ENCODE measurements around the gene PLEKHN1.
"Not testable (repeated sequence)": the region's sequence is repeated elsewhere in the genome, so short reads cannot be mapped to it uniquely, and the experiment has no call there.

The PLEKHN1 gene

DNA sequence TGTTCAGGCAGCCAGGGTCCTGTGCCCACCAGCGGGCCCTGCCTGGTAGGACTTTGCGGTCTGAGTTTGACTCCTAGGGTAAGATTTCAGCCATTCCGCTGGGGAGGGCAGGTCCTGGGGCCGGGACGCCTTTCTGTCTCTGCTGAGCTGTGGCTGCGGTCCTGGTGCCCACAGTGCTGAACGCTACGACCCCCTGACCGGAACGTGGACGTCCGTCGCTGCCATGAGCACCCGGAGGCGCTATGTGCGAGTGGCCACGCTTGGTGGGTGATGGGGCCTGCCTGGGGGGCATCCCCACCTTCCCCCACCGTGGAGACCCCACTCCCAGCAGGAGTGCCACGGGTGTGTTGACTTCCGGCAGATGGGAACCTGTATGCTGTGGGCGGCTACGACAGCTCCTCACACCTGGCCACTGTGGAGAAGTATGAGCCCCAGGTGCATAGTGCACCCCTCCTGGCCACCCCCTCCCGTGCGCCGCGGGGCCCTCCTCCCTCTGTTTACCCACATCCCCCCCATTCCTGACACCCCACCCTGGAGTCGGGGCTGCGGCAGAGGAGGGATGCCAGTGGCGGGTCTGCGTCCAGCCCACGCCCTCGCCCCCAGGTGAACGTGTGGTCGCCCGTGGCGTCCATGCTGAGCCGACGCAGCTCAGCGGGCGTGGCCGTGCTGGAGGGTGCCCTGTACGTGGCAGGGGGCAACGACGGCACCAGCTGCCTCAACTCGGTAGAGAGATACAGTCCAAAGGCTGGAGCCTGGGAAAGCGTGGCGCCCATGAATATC lies 2.3 kb upstream of the PLEKHN1 start:
- no peak for DNase-seq

DNA sequence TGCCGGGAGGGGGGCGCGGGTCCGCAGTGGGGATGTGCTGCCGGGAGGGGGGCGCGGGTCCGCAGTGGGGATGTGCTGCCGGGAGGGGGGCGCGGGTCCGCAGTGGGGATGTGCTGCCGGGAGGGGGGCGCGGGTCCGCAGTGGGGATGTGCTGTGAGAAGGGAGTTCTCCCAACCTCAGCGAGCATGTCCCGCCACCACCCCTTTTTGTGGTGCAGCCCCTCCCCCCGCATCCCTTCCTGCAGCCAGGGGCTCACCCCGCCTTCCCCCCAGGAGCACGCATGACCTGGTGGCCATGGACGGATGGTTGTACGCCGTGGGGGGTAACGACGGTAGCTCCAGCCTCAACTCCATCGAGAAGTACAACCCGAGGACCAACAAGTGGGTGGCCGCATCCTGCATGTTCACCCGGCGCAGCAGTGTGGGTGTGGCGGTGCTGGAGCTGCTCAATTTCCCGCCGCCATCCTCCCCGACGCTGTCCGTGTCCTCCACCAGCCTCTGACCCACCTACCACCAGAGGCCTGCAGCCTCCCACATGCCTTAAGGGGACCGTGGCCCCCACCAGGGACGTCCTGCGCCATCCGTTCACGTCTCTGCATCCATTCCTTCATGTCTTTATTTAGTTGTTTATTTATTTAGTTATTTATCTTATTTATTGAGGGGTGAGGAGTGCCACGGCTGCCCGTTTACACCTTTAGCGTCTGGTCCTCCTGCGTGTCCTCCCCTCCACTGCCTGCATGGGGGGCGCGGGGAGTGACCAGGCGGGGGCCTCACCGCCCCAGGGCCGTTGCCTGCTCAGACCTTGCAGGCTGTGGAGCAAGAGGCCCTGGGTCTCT lies 1.4 kb upstream of the PLEKHN1 start:
- DNase-seq, result no peak

DNA sequence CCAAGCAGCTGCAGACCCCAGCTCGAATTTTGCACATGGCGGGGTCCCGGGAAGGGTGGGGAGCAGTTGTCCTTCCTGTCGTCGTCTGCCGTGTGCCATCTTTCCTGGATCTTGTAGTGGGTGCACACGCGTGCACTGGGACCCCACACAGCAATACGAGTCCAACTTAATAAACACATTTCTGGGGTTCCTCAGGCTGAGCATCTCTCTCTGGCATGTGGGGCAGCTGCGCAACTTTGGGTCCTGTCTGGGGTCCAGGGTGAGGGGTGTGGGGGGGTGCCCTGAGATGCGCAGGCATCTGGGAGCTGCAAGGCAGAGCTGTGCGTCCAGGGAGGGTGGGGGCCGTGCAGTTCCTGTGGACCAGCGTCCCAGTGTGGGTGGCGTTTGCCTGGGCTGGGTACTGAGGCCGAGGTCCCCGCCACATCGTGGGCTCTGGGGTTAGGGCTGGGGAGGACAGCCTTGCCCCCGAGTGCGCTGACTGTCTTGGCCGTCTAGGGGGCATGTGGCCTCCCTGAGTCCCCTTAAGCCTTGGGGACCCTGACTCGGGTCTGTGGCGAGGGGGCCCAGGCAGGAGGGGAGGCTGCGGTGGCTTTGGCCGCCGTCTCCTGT lies 652 bp upstream of the PLEKHN1 start:
- DNase-seq, result no peak

DNA sequence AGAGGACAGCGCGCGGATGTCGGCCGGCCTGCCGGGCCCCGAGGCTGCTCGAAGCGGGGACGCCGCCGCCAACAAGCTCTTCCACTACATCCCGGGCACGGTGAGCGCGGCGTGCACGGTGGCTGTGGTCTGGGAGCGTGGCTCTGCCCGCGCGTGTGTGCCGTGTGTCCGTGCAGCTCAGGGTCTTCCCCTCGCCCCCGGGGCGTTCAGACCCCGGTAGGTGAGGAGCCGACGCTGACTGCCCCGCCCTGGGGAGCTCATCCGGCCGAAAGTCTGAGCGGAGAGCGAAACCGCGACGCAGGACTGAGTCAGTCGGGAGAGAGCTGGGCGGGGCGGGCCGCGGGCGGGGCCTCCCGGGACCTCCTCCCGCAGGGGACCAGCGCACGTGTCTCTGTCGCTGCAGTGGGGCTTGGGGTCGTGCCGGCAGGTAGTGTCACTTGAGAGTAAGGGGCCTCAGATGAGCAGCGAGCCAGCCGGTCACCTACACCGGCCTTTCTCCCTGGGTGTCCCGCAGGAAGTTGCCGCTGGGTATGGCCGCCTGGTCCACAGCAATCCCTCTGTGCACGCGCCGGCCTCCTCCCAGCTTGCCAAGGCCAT lies 520 bp downstream of the PLEKHN1 start:
- DNase-seq, result no peak

DNA sequence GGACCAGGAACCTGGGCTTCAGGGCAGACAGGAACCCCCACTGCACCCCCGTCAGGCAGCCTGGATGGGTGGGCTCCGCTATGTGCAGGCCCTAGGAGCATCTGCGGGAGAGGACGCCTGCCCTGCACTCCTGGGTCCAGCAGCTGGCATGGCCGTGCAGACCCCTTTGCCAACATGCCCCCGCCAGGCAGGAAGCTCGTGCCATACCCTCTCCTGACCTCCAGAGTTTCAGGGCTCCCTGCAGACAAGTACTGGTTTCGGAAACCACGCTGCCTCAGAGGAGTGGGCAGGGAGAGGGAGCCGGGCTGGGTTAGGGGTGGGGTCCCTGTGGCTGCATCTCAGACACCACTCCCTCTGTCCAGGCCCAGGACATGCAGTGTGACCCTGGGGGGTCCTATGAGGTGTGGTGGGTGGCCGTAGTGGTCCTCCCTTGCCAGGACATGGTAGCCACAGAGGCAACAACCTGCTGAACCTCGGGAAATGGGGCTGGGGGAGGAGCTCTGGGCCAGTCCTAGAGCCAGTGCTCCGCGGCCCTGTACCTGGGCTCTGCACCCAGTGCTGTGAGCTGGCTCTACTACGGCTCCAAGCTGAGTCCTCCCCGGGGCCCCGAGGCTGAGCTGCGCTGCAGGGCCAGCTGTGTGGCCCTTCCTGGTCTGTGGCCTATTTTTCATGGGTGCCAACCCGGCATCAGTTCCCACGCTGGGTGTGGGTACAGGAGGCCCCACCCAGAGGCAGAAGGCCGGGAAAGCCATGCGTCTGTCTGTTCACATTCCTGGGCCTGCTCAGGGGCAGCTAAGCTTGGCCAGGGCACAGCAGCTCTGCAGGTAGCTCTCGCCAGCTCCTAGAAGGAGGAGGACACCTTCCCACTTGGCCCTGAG lies 1.4 kb downstream of the PLEKHN1 start:
- DNase-seq, result no peak

DNA sequence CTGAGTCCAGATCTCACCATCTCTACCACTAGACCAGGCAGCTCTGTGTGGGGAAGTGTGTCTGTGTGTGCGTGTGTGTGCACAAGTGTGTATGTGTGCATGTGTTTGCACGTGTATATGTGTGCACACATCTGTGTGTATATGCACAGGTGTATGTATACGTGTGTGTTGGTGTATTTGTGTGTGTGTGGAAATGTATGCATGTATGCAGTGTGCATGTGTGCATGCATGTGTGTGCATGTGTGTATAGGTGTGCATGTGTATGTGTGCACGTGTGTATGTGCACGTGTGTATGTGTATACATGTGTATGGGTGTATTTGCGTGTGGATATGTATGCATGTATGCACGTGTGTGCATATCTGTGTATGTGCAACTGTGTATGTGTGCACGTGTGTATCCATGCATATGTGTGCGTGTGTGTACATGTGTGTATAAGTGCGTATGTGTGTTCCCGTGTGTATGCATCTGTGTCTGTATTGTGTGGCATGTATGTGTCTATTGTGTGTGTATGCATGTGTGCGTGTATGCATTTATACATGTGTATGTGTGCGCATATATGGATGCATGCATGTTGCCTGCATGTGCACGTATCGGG lies 3.1 kb downstream of the PLEKHN1 start:
- no peak for DNase-seq

DNA sequence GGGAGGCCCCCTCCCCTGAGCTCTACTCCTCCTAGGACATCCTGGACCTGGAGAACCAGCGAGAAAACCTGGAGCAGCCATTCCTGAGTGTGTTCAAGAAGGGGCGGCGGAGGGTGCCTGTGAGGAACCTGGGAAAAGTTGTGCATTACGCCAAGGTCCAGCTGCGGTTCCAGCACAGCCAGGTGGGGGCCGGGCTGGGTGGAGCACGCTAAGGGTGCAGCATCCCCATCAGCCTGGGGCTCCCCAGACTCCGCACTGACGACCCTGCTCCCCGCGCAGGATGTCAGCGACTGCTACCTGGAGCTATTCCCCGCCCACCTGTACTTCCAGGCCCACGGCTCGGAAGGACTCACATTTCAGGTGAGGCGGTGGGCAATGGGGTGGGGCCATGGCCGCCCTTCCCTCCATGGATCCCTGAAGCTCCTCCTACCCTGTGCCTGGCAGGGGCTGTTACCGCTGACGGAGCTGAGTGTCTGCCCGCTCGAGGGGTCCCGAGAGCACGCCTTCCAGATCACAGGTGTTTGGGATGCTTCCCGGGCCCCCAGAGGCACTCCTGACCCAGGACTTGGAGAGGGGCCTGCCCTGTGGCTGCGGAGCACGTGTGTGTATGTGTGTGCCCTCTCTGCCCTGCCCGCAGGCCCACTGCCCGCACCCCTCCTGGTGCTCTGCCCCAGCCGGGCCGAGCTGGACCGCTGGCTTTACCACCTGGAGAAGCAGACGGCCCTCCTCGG lies 4.1 kb downstream of the PLEKHN1 start:
- DNase-seq, result no peak

DNA sequence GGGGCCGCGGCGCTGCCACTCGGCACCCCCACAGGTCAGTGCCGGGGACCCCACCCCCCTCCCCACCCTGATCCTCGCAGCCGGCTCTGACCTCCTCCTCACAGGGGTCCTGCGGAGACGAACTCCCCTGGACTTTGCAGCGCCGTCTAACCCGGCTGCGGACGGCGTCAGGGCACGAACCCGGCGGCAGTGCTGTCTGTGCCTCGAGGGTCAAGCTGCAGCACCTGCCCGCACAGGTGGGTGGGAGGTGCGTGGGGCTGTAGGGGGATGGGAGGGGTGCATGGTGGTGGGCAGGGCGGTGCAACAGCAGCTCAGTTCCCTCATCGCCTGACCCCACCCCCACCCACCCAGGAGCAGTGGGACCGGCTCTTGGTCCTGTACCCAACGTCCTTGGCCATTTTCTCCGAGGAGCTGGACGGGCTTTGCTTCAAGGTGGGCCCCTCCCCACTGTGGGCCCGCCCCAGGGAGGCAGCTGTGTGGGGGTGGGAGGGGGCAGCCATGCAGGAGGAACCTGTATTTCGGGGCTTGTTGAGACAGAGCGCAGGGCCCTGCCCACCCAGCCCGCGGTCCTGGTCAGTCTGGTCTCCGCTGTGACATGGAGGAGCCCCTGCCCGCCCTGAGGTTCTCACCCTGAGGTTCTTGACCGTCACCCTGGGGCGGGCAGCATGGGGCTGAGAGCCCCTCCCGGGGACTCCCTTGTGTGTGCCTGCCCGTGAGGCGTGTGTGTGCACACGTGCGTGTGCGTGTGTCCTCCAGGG lies 4.9 kb downstream of the PLEKHN1 start:
- DNase-seq, result no peak

DNA sequence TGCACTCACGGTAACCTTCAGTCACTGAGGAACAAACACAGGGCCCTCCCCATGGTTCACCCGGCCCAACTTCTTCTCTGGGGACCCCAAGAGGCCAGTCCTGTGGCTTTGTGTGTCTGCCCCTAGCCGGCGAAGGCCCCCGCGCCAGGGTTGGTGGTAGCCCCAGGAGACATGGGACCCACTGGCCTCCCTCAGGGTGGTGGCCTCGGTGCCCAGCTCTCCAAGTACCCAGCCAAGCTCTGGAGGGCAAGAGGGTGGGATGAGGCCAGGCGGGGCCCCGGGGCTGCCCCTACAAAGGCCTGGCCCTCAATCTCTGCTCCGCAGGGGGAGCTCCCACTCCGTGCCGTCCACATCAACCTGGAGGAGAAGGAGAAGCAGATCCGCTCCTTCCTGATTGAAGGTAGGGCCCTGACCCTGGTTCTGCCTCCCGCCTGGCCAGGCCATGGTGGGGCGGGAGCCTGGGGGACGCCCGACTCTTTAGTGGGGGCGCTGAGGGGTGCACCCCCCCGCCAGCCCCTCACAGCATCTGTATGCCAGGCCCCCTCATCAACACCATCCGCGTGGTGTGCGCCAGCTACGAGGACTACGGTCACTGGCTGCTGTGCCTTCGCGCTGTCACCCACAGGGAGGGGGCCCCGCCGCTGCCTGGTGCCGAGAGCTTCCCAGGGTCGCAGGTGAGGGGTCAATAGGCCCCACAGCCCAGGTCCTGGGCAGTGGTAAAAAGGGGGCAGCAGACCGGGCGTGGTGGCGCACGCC lies 5.6 kb downstream of the PLEKHN1 start:
- DNase-seq, result no peak

DNA sequence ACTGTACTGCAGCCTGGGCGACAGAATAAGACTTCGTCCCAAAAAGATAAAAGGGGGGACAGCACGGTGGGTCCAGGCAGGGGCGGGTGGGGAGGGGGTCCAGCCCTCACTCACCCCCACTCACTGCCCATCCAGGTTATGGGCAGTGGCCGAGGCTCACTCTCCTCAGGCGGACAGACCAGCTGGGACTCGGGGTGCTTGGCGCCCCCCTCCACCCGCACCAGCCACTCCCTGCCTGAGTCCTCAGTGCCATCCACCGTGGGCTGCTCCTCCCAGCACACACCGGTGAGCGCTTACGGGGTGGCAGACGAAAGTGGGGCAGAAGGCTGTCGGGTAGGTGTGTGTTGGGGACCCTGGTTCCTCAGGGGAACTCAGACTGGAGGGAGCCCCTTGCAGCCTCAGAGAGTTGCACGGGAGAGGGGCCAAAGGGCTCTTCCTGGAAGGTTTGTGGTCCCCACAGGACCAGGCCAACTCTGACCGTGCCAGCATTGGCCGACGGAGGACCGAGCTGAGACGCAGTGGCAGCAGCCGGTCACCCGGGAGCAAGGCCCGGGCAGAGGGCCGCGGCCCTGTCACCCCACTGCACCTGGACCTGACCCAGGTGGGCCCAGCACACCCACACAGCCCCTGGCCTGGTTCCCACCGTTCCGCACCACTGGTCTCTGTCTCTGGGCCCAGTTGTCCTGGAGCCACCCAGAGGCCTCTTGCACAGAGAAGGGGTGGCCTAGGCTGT lies 6.6 kb downstream of the PLEKHN1 start:
- DNase-seq, result no peak

DNA sequence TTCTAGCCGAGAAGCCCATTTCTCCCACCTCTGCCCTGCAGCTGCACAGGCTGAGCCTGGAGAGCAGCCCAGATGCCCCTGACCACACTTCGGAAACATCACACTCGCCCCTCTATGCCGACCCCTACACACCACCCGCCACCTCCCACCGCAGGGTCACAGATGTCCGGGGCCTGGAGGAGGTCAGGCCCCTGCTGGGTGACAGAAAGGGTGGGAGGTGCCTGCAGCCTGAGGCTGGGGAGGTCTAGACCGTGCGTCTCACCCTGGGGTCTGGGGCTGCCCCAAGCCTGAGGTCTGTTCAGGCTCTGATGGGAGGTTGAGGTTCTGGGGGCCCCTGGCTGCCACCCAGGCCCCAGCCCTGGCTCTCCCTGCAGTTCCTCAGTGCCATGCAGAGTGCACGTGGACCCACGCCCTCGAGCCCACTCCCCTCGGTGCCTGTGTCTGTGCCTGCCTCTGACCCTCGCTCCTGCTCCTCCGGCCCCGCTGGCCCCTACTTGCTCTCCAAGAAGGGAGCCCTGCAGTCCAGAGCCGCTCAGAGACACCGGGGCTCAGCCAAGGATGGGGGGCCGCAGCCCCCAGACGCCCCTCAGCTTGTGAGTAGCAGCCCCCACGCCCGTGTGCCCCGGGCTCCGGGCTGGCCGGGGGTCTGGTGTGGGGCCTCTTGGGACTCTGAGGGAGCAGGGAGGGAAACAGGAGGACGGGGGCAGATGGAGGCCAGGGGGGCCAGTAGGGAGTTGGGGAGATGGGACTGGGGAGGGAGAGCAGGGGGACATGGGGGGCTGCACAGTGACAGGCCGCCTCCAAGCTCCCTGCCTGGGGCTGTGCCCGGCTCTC lies 7.4 kb downstream of the PLEKHN1 start:
- DNase-seq, result no peak

DNA sequence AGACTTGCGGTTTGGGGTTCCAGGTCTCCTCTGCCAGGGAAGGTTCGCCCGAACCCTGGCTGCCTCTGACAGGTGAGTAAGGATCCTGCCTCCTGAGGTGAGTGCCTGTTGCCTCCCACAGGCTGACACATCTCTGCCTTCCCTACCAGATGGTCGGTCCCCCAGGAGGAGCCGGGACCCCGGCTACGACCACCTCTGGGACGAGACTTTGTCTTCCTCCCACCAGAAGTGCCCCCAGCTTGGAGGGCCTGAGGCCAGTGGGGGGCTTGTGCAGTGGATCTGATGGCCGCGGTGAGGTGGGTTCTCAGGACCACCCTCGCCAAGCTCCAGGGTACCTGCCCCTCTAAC lies 8.0 kb downstream of the PLEKHN1 start:
- DNase-seq, result no peak

DNA sequence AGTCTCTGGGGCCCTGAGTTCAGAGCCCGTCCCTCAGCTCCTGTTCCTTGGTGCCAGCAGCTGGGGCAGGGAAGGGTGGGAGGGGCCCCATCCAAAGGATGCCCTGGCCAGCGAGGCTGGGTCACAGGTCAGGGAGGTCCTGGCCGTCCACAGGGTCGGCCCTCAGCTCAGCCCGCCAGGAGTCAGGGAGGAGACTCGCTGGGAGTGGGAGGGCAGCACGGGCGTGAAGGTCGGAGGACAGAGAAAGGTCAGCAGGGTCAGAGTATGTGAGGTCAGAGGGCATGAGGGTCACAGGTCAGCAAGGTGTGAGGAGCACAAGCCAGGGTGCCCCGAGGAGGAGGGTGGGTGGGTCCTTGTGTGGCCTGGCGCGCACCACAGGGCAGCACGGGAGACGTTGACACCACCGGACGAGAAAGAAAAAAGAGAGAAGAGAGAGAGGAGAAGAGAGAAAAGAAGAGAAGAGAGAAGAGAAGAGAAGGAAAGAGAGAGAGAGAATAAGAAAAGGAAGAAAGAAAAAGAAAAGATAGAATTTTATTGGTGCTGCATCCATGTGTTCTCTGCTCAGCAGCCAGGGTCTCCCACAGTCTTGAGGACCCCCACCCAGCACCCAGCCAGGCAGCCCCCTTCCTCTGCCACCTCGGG lies 8.5 kb downstream of the PLEKHN1 start:
- no peak for DNase-seq

DNA sequence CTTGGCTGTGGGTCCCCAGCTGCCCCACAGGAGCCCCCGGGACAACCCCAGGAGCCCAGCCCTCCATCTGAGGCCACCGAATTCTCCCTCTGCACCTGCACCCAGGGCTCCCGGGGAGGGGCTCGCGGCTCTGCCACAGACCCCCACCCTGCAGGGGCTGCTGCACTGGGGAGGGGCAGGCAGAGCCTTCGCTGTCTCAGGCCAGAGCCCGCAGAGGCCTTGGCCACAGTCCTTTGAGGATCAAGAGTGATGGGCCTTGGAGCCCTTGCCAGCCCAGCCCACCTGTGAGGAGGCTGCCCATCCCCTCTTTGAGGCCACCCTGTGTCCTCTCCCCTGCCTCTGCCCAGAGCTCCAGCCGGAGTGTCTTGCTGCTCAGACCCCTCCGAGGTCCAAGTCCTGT lies 9.1 kb downstream of the PLEKHN1 start:
- no peak for DNase-seq

DNA sequence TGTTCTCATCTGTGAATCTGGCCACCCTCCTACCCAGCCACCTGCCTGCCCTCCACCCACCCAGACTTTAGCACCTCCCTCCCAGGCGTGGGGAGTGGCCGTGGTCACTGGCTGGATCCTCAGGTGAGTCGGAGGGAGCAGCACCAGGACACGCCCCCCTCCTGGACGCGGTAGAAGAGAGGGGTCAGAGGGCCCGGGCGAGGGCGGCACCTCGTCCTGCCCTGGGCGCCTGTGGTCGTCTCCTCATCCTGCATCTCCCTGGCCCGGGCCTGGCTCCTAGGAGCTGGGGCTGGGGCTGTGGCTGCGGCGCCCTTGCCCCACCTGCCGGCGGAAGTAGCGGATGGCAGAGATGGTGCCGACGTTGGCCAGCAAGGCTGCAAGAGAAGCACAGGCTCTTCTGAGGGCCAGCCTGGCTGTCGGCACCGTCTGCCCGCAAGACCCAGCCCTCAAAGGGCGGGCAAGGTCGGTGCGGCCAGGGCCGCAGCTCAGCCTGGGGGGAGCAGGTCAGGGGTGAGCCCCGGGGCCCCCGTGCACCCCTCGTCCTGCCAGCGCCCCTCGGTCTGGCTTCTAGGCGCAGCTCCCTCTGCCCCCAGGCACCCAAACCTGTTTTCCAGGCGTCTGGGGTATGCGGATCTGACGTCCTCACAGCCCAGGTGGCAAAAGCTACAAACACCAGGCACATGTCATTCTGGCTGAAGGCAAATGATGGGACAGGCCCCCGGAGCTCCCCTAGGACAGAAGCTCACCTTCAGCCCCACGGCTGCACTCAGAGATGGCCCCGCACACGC lies 9.8 kb downstream of the PLEKHN1 start:
- DNase-seq, result no peak

DNA sequence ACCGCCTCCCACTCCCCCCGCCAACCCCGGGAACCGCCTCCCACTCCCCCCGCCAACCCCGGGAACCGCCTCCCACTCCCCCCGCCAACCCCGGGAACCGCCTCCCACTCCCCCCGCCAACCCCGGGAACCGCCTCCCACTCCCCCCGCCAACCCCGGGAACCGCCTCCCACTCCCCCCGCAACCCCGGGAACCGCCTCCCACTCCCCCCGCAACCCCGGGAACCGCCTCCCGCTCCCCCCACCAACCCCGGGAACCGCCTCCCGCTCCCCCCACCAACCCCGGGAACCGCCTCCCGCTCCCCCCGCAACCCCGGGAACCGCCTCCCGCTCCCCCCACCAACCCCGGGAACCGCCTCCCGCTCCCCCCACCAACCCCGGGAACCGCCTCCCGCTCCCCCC lies 10.5 kb downstream of the PLEKHN1 start:
- DNase-seq, result not testable (repeated sequence)
